A204.1 (cell line): ENCODE data around the gene ATR.
A peak's percentile ranks its signal among the peaks of the same experiment; 100 is the strongest.
"Not testable (repeated sequence)": the region's sequence is repeated elsewhere in the genome, so short reads cannot be mapped to it uniquely, and the experiment has no call there.

Experiments used
- FAIRE-seq: peaks from 2 replicates; lab custom pipeline; 2012; peaks lifted over from hg19 to GRCh38; lab: Jason Lieb, UNC

The ATR gene

GRCh38 chr3:142592268-142592667 lies 13.7 kb upstream of the ATR start:
- FAIRE-seq, result not testable (repeated sequence)

DNA sequence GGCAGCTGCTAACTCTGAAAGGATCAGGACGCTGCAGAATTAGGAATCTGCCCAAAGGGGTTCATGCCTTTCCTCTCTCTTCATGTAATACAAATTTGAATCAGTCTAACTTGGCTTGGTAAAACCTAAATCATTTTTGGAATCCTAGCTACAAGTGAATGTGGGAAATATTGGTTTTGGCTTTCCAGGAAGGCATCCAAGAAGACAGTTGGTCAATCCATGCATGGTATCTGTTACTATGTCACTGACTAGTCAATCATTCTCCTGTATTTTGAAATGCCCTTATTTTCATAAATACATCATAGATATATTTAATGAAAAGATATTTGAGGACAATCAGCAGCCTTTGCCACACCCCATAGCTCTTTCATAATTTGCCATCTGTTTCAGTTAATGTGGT lies 10.2 kb upstream of the ATR start:
- FAIRE-seq, result no peak

GRCh38 chr3:142586803-142587406 lies 8.4 kb upstream of the ATR start:
- FAIRE-seq, result peak; percentile 71

GRCh38 chr3:142581070-142581469 lies 2.5 kb upstream of the ATR start:
- not testable (repeated sequence) for FAIRE-seq

DNA sequence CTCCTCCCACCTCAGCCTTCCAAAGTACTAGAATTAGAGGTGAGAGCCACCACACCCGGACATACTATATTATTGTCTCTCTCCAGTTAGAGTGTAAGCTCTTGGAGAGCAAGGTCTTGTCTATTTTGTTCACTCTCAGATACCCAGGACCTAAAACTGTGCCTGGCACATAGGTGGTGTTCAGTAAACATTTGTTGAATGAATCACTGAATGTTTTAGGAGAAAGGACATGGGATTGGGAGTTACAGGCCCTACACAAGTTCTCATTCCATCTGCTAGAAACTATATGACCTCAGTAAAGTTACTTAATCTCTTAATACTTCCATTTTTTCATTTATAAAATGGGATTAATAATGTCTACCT lies 1.5 kb upstream of the ATR start:
- no peak for FAIRE-seq

- no peak for FAIRE-seq
Observed at GRCh38 chr3:142577696-142578328, 721 bp downstream of the ATR start.

DNA sequence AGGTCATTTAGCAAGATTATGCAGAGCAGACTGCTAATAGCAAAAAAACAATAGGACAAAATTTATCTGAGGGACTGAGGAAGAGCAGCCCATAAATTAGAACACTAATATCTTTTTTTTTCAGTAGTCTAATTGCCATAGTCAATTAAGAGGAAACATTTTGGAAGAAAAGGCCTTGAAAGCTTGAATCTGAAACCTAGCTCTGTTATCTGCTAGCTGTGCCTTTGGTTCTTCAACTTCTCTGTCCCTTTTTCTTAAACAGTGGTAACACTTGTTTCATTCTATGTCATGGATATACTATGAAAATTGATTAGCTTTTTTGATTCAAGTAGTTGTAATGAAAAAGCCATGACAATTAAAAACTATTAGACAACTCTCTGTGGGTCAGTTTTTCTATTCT lies 1.7 kb downstream of the ATR start:
- FAIRE-seq, result no peak

DNA sequence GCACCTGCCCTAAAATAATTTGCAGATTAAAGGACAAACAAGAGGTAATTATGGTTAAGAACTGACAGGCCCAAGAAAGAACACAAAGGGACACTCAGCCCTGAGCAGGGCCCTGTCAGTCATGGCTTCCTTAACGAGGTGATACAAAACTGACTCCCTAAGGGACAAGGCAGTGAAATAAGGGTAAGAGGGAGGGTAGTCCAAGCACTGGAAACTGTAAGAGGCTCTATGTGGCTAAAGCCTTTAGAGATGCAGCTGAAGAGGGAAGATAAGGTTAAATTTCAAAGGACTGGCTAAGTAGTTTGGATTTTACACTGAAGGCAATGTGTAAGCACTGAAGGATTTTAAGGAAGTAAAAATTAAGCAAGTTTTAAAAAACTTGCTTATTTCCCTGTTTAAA lies 3.9 kb downstream of the ATR start:
- FAIRE-seq, result no peak

DNA sequence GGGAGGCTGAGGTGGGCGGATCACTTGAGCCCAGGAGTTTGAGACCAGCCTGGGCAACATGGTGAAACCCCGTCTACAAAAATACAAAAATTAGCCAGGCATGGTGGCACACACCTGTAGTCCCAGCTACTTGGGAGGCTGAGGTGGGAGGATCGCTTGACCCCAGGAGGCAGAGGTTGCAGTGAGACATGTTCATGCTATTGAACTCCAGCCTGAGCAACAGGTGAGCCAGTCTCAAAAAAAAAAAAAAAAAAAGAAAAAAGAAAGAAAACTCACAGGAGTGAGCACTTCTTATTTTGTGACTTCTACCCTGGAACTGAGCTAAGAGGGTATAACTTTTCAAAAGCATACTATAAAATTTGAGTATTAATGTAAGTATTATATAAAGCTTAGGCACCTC lies 4.3 kb downstream of the ATR start:
- not testable (repeated sequence) for FAIRE-seq

- FAIRE-seq, result not testable (repeated sequence)
Observed at GRCh38 chr3:142569422-142569821, 9.1 kb downstream of the ATR start.

DNA sequence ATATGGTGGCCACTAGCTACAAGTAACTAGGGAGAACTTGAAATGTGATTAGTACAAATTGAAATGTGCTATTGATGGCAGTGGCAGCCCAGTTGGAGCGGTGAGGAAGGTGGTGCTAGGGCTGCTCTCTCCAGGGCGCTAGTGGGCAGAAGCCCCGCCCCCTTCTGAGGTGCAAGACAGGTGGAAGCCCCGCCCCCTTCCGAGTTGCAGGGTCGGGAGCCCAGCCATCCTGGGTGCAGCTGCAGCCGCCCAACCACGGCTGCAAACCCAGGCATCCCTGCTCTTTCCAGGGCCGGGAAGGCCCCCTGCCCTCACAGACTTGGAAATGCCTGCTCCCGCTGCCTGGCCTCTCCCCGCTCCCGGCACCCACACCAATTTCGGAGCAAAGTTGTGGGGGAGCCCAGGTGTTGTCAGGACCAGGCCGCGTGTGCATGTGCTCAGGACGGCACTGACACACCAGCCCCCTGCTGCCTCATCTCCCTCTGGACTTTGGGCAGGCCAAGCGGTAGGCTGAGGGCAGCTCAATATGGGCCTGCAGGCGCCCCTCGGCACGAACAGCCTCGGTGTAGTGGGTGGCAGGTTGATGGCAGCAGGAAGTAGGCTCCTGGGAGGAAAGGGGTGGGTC lies 10.0 kb downstream of the ATR start:
- no peak for FAIRE-seq

DNA sequence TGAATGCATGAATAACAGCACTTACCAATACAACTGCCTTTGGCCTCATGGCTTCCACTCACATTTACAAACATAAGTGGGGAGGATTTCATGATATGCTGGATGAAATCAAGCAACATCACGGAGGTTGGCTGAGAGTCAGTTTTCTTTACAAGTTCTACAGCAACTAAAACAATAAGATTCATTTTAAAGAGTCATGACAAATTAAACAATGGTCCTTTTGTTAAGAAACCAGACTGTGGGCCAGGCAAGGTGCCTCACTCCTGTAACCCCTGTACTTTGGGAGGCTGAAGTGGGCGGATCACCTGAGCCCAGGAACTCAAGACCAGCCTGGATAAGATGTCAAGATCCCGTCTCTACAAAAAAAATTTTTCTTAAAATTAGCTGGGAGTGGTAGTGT lies 12.4 kb downstream of the ATR start:
- FAIRE-seq, result no peak

- no peak for FAIRE-seq
Observed at GRCh38 chr3:142563496-142563997, 15.0 kb downstream of the ATR start.

GRCh38 chr3:142560118-142560517 lies 18.4 kb downstream of the ATR start:
- FAIRE-seq, result no peak

- FAIRE-seq, result no peak
Observed at GRCh38 chr3:142553741-142554140, 24.8 kb downstream of the ATR start.

- not testable (repeated sequence) for FAIRE-seq
Observed at GRCh38 chr3:142552579-142552978, 26.0 kb downstream of the ATR start.

- no peak for FAIRE-seq
Observed at GRCh38 chr3:142549986-142550385, 28.5 kb downstream of the ATR start.

DNA sequence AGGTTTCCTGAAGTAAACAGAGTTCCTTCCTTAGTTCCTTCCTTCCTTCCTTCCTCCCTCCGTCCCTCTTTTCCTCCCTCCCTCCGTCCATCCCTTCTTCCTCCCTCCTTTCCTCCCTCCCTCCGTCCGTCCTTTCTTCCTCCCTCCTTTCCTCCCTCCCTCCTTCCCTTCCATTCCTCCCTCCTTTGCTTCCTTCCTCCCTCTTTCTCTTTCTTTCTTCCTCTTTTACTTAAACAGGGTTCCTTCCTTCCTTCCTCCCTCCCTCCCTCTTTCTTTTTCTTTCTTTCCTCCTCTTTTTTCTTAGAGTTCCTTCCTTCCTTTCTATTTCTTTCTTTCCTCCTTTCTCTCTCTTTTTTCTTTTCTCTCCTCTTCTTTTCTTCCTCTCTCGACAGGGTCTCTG lies 35.2 kb downstream of the ATR start:
- FAIRE-seq, result no peak

GRCh38 chr3:142542054-142542453 lies 36.5 kb downstream of the ATR start:
- no peak for FAIRE-seq

DNA sequence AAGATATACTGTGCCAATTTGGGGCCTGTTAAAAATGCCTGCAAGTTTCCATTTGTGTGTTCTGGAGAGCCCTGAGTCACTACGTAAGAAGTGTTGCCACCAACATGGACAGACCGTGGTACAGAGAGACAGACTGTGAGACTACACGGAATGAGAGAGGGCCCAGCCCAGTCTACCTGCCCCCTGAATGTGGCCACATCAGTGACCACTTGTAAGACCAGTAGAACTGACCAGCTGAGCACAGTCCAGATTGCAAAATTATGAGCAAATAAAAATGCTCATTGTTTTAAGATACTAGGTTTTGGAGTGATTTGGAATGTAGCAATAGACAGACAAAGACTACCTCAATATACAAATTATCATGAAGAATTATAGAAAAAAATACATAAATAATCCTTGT lies 42.0 kb downstream of the ATR start:
- FAIRE-seq, result no peak

- no peak for FAIRE-seq
Observed at GRCh38 chr3:142534543-142534942, 44.0 kb downstream of the ATR start.

DNA sequence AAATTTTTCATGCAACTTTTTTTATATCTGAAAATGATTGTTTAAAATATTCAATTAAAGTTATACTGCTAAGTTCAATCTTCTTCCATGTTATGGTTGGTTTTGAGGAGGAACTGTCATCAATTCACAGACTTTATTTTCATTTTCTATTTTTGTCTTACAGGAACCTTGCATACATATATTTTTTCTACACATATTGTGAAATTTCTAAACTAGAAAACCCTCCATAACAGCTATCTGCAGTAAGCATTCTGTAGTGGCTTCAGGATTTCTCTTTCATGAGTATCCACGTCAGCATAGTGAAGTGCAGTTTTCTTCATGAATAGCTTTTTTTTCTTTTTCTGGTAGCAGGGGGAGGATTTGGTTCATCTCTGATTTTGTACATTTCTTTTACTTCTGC lies 48.2 kb downstream of the ATR start:
- no peak for FAIRE-seq

GRCh38 chr3:142523921-142524566 lies 54.5 kb downstream of the ATR start:
- no peak for FAIRE-seq
